Mucosa of gallbladder (tissue), 1 donor: ENCODE results near the gene CHERP. TPM values are rescaled to one million over a fixed set of nuclear protein-coding genes. Genes with fewer than 3 reads are reported as not detected.
A peak's percentile ranks its signal among the peaks of the same experiment; 100 is the strongest.

Source experiments
- DNase-seq: peaks from one replicate; pipeline ENCODE4 v3.0.0-alpha.2; 2020; ENCODE audit warnings: low spot score
- total RNA-seq: library from RNA; stranded (reverse); gene quantifications from one replicate; pipeline ENCODE4 v1.2.1, GENCODE V29; 2021
- donor health status: DM: no; HTN: no; CAD: no.

Gene CHERP, protein sequence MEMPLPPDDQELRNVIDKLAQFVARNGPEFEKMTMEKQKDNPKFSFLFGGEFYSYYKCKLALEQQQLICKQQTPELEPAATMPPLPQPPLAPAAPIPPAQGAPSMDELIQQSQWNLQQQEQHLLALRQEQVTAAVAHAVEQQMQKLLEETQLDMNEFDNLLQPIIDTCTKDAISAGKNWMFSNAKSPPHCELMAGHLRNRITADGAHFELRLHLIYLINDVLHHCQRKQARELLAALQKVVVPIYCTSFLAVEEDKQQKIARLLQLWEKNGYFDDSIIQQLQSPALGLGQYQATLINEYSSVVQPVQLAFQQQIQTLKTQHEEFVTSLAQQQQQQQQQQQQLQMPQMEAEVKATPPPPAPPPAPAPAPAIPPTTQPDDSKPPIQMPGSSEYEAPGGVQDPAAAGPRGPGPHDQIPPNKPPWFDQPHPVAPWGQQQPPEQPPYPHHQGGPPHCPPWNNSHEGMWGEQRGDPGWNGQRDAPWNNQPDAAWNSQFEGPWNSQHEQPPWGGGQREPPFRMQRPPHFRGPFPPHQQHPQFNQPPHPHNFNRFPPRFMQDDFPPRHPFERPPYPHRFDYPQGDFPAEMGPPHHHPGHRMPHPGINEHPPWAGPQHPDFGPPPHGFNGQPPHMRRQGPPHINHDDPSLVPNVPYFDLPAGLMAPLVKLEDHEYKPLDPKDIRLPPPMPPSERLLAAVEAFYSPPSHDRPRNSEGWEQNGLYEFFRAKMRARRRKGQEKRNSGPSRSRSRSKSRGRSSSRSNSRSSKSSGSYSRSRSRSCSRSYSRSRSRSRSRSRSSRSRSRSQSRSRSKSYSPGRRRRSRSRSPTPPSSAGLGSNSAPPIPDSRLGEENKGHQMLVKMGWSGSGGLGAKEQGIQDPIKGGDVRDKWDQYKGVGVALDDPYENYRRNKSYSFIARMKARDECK
- total RNA-seq = 47.3 TPM

DNA sequence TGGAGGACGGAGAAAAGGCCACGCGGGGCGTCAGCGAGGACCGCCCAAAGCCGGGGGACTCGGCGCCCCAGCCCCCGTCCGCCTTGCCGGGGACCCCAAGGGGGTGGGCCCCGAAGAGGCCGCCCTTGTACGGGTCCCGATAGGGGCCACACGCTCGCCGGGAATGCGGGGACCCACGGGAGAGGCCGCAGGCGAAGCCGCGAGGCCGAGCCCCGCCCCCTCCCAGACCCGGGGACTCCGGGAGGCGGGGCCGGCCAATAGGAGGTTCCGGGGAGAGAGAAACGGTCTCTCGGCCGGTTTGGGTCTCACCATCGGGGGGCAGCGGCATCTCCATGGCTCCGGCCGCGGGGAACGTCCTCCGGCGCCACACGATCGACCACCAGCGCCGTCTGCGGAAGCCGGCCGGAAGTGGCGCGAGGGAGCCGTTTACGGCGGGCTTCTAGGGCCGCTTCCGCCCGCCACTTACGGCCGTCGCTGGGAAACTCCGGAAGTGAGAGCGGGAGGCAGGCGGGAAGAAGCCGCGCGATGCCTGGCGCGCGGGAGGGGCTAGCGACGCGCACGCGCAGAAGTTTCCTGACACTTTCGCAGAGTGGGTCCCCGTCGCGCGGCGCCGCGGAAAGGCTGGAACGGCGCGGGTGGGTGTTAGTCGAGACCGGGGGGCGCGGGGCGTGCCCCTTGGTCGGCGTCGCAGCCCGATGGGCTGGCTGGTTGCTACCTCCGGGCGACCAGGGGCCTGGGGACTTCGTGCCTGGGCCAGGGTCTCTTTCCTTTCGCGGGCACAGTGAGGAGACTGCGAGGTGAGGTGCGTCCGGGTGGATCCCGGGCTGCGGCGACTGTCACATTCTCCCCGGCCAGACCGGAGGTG is at the start of gene CHERP:
Gene CHERP, minus strand, starts transcription at position 393 of the 865 bp plus-strand sequence. Its CDS starts 59 bp downstream, at position 334.
- peak; percentile 95 for DNase-seq

DNA sequence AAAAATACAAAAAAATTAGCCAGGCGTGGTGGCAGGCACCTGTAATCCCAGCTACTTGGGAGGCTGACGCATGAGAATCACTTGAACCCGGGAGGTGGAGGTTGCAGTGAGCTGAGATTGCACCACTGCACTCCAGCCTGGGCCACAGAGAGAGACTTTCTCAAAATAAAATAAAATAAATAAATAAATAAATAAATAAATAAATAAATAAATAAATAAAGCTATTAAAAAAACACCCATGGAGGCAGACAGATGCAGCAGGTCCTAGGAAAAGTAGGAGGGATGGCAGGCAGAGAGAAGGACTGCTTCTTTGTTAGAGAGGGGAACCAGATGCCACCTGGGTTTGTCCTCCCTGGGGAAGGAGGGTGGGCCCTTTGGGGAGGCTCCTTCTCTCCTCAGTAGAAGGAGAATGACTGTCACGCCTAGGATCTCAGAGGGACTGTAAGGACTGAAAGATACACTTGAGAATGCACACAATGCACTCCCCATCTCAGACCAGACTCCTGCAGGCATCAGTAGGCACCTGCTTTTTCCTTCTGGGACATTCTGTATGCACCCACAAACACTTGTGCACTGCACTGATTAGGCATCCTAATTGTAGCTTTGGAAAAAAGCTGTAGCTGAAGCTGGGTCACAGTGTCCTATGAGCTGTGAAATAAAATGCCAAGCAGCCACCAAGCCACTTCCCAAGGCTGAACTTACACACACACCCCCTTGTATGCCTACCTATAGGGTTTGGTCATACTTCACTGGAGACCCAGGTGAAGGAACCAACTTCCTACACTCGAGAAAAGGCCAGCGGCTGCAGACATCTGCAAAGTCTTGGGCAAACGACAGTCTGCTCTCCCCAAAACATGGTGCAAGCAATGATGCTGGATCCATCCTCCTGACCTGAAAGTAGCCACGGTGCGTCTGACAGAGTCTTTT is 48.9 kb upstream of the CHERP start:
- no peak for DNase-seq

DNA sequence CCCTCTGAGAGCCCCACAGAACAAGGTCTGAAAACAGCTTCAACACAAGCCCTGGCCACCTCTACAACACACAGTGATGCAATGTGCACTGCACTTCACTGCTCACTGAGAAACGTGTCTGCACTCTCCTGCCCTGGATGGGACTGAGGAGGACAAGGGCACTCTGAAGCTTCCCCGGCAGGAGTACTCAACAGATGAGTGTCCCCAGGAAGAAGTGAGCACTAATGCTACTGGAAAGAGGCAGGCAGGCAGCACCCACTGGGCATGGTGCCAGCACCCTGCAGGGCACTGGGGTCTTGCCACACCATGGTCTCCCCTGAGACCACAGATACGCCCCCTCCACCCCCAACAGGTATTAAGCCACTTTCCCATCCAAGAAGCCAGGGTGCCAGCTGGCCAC is 47.7 kb upstream of the CHERP start:
- DNase-seq = no peak

DNA sequence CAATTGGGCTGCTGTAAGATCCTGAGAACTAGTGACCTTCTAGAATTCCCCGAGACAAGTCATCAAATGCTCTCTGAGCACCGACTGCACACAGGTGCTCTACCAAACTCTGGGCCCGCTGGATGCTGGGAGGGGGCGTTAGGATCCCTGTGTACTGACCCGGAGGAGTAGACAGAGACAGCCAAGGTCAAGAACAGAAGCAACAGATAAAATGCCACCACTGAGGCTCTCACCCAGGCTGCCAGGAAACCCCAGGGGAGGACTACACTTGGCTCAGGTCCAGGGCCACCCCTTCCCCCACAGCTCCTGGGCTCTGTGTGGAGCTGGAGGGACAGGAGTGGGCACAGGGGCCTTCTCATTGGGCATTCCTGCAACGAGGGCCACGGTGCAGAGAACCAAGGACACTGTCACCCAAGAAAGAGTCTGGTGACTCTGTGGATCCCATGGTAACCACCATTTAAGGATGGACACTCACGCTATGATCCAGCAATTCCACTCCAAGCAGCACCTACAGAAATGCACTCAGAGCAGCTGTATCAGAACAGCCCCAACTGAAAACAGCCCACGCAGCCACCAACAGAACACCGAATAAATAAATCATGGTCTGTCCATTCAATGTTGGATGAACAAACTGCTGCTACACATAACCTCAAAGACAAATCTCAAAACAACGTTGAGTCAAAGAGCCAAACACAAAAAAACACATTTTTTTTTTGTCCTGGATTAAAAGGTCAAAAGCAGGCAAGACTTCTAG is 46.8 kb upstream of the CHERP start:
- no peak for DNase-seq

DNA sequence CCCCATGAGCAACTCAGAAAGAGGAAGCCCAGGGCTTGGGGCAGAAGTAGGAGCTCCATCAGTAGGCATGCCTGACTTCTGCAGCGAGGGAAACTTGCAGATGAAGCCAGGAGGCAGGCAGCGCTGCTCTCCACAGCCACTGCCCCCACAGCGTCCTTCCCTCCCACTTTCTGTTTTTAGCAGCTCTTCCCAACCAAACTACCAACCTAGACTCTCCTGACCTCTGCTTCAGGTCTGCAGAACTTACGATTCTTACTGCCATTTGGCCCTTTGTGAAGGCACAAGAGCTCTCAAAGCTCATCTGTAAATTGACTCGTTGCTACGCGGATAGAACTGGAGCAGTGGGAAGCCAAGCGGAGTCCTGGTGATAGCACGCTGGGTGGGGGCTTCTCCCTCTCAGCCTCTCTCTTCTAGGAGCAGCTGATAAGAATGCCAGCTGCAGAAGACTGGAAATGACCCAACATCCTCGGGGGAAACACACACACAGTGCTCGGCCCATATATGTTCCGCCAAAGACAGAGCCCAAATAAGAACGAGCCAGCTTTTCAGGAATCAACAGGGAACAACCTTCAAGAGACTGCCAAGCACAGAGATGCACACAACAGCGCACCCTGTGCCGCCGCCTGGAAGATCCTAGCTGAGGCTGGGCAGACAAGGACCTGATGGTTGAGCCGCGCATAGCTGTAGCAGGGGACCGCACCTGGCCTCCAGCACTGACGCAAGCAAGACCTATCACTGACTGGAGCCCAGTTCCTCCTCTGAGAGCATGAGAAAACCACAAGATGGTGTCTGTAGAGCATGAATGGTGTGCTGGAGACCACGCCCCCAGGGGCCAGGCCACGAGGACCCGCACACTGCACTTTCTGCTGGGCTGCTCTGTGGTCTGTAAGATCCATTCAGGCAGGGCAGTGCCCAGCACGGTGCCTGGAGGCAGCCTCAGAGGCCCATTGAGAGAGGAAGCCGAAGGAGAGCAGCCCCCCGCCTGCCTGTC is 45.9 kb upstream of the CHERP start:
- DNase-seq = no peak

DNA sequence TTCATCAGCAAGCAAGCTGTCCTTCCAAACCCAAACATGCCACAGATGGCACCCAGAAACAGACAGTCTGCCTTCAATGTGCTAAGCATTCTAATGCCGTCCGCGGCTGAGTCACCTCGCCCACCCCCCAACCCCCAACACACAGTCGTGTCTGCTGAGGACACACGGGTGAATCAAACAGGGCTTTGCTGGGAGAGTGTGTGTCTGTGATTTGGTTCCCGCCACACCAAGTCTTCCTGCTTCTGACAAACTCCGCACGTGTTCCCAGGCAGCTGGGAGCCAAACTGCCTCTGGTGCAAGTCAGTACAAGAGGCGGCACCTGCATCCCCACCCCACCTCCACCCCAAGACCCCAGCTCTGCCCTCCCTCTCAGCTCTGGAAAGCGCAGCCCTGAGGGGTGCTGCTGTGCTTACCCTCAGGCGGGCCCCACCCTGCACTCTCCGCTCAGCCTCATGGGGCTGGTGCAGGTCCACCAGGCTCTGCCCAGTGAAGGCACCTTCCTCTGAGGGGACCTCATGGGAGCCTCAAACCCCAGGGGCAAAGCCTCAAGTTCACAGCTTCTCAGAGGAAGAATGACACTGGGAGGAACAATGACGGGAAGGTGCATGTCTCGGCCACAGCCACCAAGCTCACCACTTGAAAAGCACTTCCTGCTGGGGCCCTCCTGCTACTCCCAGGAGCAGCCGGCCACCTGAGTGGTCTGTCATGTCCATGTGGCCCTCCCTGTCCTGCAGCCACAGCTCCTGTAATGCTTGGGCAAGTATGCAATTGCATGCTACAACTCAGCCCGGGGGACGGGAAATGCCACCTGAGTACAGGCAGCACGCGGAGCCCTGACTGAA is 45.0 kb upstream of the CHERP start:
- no peak for DNase-seq

DNA sequence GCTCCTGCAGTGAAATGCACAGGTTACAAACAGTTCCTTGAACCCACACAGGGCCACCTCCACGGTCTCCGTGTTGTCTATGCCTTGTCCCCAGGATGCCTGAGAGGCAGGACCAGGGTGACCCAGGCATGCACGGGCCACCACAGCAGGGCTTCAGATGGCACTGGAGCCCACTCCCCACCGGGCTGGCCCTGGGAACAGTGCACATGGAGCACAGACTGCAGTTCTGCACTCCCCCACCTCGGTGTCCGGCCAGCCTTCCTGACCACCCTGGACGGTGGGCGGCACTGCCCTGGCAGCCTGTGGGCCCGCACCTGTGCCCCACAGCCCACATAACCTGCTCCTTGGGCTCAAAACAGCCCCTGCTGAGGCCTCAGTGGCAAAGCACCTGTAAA is 44.2 kb upstream of the CHERP start:
- no peak for DNase-seq

DNA sequence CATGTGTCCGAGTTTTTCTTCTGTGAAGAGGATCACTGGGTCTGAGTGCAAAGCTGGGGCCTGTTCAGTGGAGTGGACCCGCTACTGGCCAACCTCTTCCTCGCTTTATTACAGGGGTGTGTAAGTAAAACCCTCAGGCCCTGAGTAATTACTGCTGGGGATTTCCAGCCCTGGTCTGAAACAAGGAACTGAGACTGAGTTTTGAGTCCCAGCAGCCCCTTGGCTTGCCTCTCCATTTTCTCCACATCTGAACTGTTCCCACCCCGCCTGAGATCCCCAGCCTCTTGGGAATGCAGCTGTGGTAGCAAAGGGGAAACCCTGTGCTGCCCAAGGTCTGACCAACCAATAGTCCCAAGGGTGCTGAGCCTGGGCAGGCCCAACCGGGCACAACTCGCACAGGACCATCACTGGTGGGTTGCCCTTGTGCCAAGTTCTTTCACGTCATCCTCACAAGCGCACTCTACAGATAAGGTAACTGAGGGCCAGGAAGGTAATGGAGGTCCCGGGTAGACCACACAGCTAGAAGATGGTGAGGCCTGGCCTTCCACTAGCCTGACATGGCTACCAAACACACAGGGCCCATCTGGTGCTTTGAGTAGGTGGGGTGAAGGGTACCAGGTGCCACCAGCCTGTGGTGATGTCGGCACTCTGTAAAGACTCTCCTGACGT is 43.7 kb upstream of the CHERP start:
- no peak for DNase-seq

DNA sequence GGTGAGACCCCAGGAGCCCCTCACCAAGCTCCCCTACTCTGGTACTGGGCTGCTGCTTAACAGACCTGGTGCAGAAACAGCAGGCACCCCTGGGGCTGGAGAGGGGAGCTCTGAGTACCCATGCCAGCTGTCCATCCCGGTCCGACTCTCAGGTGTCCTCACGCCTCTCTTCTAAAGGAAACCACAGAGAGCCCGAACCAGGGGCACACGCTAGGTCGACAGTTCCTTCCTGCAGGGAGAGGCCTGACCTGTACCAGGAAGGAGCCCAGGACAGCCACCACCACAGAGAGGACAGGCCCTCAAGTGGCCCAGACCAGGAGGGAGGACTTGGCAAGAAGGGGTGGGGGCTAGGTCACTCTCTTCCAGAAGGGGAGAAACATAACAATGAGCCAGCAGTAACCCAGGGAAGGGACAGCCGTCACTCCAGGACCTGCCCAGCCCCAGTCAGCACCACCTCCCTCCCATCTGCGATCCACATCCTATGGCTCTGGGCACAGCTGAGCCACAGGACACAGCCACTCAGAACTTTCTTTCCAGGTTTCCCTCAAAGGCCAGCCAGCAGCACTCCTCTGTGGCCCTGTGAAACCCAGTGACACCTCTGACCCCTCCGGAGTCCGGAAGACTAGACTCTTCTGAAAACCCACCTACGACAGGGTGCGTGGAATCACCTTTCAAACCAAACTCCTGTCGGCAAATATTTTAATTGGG is 43.0 kb upstream of the CHERP start:
- DNase-seq = no peak

DNA sequence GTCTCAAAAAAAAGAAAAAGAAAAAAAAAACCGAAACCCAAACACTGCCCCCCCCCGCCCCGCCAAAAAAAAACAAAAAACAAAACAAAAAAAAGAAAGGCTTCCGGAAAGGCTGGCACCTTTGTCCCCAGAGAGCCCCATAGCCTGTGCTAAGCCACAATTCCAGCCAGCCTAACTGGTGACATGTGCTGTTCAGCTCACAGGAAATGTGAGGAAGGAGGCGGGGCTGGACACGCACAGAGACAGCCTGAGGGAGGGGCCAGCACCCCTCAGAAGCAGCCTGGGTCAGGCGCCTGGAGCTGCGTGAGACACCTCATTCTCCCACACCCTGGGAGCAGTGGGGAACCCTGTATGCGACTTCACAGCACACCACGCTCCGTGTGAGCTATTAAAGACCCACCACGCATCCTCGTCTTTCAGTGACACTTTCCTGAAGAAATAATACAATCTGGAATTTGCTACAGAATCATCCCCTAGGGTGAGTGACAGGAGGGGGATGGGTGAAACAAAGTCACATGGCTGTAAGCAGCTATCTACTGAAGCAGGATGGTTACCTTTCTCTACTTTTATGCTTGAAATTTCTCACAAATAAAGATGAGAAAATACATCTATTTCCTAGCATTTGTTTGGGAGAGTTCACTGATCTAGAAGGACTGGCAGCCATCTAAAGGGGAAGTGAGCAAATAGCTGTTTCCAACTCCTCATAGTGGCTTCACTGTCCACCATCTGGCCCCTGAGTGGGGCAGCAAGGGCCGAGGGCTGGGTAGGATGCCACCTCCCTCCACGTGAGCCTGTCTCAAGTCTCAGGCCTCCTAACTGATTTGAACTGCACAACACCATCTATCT is 42.2 kb upstream of the CHERP start:
- DNase-seq = peak; percentile 83

DNA sequence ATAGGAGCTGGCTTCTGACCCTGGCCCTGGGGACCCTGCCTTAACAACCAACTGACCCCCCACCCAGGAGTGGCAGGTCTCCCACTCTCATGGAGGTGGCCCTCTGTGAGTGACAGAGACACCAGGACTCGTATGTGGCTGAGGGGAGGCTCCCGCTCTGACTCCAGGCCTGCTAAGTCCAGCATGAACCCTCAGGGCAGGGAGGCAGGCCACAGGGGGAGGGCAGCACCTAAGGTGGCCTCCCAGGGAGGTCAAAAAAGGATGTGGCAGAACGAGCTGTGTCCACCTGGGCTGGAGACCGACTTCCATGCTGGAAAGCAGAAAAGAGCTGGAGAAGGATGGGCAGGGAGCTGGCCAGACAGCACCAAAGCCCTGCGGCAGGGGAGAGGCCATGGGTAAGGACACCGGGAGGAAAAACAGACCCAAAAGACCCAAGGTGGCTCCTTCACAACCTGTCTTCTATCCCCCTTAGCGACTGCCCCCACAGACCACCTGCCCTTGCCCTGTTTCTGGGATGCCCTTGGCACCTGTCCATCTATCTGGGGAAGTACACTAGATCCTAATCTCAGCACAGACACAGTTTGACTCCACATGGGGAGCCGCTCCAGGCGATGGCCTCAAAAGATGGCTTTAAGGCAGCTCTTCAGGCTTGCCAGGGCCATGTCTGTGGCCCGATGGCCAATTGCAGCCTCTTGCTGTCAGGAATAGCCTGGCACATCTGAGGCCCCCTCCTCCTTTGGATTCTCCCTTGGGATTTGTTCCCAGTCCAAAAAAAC is 40.4 kb upstream of the CHERP start:
- no peak for DNase-seq

DNA sequence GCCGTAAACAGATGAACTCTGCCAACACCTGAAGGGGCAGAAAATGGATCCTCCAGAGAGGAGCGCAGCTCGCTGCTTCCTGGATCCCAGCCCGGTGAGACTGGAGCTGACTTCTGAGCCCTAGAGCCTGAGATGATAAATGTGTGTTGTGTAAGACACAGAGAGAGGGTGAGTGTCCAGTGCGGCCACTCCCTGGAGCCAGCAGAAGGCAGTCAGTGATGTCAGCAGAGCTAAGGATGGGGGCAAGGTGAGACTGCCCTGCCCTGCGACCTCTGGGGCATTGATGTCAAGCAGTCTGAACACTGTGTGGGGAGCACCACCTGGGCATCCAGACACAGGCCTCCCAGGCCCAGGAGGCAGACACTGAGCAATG is 39.7 kb upstream of the CHERP start:
- DNase-seq = no peak

DNA sequence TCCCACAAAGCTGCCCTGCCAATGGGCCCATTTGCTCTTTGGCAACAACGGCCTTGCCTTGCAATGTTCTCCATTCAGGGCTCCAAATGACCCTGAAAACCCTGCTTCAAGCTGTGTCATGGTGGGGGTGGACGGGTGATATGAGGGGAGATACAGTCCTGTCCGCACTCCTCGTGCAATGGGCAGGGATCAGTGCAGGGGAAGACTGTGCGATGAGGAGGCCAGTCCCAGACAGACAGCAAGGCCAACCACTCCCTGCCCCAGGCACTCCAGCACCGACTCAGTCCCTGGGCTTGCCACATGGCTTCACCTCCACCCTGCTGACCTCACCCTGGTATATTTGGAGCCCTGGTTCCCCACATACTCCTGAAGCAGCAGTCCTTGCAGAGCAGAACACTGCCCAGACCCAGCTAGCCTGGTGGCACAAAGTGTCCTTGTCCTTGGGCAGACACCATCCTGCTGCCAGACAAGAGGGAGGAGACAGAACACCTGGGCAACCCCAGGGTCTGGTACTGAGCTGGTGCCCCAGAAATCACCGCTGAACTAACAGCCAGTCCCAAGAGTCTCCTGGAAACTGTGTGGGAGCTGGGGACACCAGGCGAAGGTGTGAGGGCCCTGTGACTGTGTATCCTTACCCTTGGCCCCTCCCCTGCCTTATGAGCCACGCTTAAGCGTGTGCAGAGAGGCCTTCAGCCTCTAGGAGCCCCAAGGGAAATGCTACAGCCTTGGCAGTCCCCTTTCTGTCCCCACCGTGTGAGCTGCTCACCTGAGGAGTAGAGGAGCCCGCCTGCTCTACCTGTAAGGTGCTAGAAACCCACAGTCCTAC is 39.1 kb upstream of the CHERP start:
- DNase-seq = no peak

DNA sequence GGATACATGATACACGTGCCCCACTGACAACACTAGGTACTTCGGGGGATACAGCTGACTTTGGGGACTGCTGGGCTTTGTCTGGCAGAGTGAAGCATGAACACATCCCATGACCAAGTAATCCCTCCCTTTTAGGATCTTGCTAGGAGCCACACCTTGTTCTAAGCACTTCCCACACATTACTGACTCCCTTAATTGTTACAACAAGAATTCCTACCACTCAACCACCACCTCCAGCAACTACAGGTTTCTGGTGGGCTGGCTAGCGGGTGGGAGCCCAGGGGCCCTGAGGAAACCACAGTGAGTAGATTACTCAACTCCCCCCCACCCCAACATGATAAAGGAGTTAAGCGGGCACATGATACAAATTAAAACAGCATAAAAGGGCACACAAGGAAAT is 37.1 kb upstream of the CHERP start:
- no peak for DNase-seq
